ENCODE measurements around the gene TEX2. TPM values are rescaled to one million over a fixed set of nuclear protein-coding genes. Genes with fewer than 3 reads are reported as not detected.
"Not testable (repeated sequence)": the region's sequence is repeated elsewhere in the genome, so short reads cannot be mapped to it uniquely, and the experiment has no call there.

Gene TEX2
- total RNA-seq, 1 donor from 2014 or later = 8.1 TPM

- ChIA-PET POLR2A (no interaction called here), CTCF (interaction anchor here (1.0 kb wide), 1 partner anchor 13 kb away, joined by 3 read pairs; no protein-coding TSS in a partner anchor)
- no peak for TF ChIP-seq CTCF (IDR thresholded peaks at IDR 0.05)
- intact Hi-C loops (cut with micrococcal nuclease) = no loop called here
- no peaks in the 10 kb centered on the region for H3K27me3 Mint-ChIP-seq
- no peaks in the 10 kb centered on the region for H3K36me3 Mint-ChIP-seq (ENCODE audit: low read depth)
- no peaks in the 10 kb centered on the region for H3K9me3 Mint-ChIP-seq
- H3K27ac Mint-ChIP-seq = no peak overlapping the region
- no peak overlapping the region for H3K4me3 Mint-ChIP-seq
- peaks cover 9% of the 10 kb centered on the region for H3K4me1 Mint-ChIP-seq
- DNase-seq = no peak
- ATAC-seq (ENCODE audit: low read depth) = no peak
Measured at GRCh38 chr17:64240261-64240740, 22.8 kb downstream of the TEX2 start.

GRCh38 chr17:64238449-64238848, 24.6 kb downstream of the TEX2 start:
- intact Hi-C loops (cut with micrococcal nuclease); H3K4me3 Mint-ChIP-seq; H3K36me3 Mint-ChIP-seq (ENCODE audit: low read depth); ATAC-seq (ENCODE audit: low read depth); POLR2A ChIA-PET; DNase-seq; H3K27ac Mint-ChIP-seq; H3K27me3 Mint-ChIP-seq; H3K4me1 Mint-ChIP-seq; H3K9me3 Mint-ChIP-seq: not testable (repeated sequence)
- CTCF ChIA-PET = interaction anchor here (0.6 kb wide), 1 partner anchor 46 kb away, joined by 3 read pairs; no protein-coding TSS in a partner anchor

GRCh38 chr17:64236827-64237403, 26.1 kb downstream of the TEX2 start:
- H3K27me3 Mint-ChIP-seq = no peaks in the 10 kb centered on the region
- no peak overlapping the region for H3K27ac Mint-ChIP-seq
- DNase-seq = no peak
- POLR2A ChIA-PET = interaction anchor here (1.8 kb wide), 1 partner anchor 91 kb away, joined by 5 read pairs; no protein-coding TSS in a partner anchor
- intact Hi-C loops (cut with micrococcal nuclease) = no loop called here
- peak; percentile 58 for ATAC-seq (ENCODE audit: low read depth)
- no peak for TF ChIP-seq CTCF (IDR thresholded peaks at IDR 0.05)
- H3K9me3 Mint-ChIP-seq = no peaks in the 10 kb centered on the region
- H3K36me3 Mint-ChIP-seq (ENCODE audit: low read depth) = no peaks in the 10 kb centered on the region
- H3K4me1 Mint-ChIP-seq = peaks cover 9% of the 10 kb centered on the region
- no peak overlapping the region for H3K4me3 Mint-ChIP-seq
- CTCF ChIA-PET = no interaction called here

- Mint-ChIP-seq H3K27ac (no peak overlapping the region), H3K27me3 (no peaks in the 10 kb centered on the region), H3K4me1 (peaks cover 9% of the 10 kb centered on the region), H3K9me3 (no peaks in the 10 kb centered on the region), H3K4me3 (no peak overlapping the region), H3K36me3 (ENCODE audit: low read depth) (no peaks in the 10 kb centered on the region)
- ChIA-PET POLR2A (interaction anchor here (1.8 kb wide), 1 partner anchor 89 kb away, joined by 5 read pairs; no protein-coding TSS in a partner anchor), CTCF (no interaction called here)
- intact Hi-C loops (cut with micrococcal nuclease) = no loop called here
- no peak for TF ChIP-seq CTCF (IDR thresholded peaks at IDR 0.05)
- DNase-seq = no peak
- no peak for ATAC-seq (ENCODE audit: low read depth)
Measured at GRCh38 chr17:64234961-64235360, 28.1 kb downstream of the TEX2 start.

GRCh38 chr17:64232466-64233262, 30.4 kb downstream of the TEX2 start:
- intact Hi-C loops (cut with micrococcal nuclease) = no loop called here
- ATAC-seq (ENCODE audit: low read depth) (no peak), DNase-seq (no peak)
- Mint-ChIP-seq H3K27me3 (no peaks in the 10 kb centered on the region), H3K9me3 (no peaks in the 10 kb centered on the region), H3K36me3 (ENCODE audit: low read depth) (no peaks in the 10 kb centered on the region), H3K4me3 (no peak overlapping the region), H3K4me1 (peaks cover 5% of the 10 kb centered on the region), H3K27ac (no peak overlapping the region)
- POLR2A ChIA-PET = no interaction called here
- CTCF ChIA-PET = no interaction called here
- TF ChIP-seq CTCF (IDR thresholded peaks at IDR 0.05) = no peak

Data from activated B cell treated with CpG ODN at 0.5 μM for 24 hours (primary cell).